ENCODE results near the gene SPTBN1.

Gene SPTBN1

DNA sequence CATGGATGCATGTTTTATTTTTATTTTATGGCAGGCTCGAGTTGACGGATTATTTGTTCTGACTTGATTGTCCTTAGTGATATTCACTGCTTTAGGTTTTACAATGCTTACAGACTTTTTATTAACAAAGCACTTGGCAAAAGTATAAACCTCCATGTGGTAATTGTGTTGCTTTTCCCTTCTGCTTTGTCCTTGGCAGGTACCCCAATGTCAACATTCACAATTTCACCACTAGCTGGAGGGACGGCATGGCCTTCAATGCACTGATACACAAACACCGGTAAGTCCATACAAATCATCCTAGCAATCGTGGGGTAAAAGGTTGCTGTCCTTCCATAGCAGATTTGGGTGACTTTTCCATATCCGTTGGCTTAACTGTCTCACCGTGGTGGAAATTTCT, 161.3 kb downstream of the SPTBN1 start:
- DNase-seq, result no peak

DNA sequence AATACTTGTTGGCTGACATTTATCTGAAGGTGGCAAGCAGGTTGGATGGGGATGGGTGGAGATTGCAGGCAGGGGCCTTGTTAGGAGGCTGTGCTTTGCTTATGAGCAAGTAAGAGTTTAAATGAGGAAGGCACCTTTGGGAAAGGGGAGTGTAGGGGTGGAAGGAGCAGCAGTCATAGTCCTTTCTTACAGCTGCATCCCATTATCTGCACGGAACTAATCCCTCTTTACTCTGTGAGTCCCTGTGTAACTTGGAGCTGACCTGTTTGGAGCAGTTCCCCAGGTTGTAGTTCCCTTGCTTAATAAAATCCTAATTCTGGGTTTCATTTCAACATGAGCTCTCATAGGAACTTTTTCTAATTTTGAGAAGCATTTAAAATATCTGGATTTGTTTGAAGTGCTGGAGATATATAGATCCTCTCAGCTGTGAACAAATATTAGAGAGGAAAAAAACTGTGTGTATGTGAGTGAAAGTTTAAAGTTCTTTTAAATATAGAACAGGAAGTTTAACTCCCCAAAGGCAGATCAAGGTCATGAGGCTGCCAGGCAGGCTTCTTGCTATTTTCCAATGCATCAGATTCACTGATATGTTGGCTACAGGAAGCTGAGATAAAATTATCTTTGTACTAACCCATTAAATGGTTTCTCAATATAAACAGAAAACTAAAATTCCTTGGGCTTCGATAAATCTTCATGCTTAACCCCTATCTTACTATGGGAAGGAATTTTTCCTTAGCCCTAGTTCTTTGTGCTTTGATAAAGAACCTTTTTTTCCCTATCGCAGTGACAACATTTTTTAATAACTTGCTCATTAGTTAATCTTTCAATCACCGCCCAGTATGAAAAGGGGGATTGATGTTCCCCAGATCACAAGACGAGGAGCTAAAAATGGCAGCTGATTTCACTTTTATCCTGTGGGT, 162.8 kb downstream of the SPTBN1 start:
- no peak for DNase-seq

DNA sequence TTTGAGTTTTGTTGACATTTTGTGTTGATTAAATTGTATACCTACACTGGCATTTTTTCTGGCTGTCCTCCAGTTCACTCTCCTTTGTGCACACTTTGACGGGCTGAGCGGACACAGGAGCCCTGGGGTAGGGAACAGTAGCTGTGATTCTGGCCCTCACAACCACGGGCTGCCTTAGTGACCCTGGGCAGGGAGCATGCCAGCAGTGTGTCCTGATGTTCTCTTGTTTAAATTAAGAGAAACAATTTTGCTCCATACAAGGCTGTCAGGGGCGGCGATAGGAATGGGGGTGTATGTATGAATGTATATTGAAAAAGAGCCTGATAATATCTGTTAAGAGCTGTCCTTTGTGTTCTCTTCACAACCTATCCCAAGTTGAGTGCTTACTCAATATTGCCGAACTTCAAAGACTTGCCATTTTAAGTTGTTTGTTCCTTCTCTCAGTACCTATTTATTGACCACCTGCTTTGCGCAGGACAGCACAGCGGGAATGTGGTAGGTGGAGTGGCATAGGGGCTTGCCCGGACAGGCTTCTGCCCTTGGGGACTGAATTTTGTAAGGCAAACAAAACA, 163.6 kb downstream of the SPTBN1 start:
- no peak for DNase-seq

DNA sequence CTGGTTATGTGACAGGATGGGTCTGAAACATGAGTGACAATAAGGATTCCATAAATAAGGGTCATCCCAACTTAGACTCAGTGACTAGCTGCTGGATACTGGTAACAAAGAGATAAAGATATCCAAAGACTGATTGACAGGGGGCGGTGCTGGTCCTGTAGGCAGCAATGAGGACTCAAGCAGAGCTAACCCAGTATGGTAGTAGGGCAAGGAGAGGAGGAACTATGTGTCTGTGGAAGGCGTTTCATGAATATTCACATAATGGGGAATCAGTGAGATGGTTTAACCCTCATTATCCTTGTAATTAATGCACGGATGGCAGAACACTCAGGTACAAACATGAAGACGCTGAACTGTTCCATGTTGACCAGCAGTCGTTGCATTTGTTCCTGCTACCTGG, 164.8 kb downstream of the SPTBN1 start:
- DNase-seq, result no peak

DNA sequence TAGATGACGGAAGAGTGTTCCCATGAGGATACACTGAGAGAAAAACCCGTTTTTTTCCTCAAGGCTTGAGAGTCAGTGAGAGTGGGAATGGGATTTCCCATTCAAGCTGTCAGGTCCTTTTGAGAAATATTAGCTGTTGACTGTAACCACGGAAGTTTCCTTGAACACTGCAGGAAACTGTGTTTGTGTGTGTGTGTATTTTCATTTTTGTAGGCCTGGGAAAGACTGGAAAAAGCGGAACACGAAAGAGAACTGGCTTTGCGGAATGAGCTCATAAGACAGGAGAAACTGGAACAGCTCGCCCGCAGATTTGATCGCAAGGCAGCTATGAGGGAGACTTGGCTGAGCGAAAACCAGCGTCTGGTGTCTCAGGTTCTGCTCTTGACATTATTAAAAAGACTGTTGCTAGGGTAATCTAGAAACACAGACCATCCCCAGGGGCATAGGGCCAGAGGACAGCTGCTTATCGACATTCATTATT, 168.5 kb downstream of the SPTBN1 start:
- DNase-seq, result no peak

DNA sequence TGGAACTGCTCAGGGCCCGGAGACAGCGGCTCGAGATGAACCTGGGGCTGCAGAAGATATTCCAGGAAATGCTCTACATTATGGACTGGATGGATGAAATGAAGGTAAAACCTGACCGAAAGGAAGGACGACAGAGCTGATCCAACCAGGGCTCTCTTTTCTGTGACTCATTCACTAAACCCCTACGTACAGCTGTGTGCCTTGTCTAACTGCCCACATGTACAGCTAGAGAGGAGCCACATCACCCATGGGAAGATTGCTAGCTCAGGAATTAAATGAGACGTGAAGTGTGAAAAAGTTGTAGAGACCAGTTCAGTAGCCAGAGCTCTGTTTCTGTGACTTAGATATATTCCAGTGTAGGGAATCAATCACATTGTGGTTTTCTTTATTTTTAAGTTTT, 170.0 kb downstream of the SPTBN1 start:
- DNase-seq, result no peak

DNA sequence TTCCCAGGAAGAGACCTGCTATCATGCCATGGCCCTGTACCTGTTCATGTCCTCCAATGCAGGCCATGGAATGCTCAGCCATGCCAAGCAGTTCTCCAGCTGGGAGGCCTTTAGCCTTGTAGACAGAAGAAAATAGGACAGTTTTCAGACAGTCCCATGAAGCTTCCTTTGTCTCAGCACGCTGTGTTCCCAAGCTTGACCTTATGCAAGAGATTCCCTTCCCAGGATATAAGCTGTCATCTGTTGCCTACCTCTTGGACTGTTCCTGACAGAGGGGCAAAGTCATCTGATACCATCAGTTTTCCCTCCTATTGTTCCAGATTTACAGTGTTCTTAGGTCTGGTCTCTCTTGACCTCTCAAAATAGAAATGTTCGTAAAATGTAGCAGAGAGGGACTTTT, 170.8 kb downstream of the SPTBN1 start:
- no peak for DNase-seq

DNA sequence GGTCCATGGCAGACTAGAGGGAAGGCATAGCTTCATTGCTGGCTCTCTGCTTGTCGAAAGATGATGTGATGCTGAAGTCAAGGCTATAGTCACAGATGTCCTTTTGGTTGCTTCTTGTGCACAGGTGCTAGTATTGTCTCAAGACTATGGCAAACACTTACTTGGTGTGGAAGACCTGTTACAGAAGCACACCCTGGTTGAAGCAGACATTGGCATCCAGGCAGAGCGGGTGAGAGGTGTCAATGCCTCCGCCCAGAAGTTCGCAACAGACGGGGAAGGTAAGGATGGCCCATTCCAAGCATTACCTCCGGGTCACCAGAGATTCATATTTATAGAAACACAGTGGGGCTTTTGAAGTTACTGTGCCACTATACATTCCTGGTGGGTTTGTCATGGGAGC, 171.8 kb downstream of the SPTBN1 start:
- no peak for DNase-seq

DNA sequence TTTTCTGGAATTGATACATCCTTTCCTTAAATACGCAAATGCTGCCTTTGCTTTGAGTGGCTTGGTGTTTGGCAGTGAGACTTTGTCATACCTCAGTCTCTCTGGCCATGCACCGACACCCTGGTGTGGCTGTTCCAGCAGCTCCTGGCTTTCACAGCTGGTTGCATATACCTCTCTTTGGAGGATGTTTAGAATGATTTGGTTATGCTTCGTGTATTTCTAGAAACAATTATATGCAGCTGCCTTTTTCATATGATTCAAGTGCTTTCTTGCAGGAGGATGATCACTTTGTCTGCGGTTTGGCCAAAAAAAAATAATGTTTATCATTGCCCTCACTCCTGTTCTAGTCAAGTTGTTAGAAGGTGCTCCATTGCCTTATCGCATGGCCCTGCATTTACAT, 172.3 kb downstream of the SPTBN1 start:
- DNase-seq, result no peak

DNA sequence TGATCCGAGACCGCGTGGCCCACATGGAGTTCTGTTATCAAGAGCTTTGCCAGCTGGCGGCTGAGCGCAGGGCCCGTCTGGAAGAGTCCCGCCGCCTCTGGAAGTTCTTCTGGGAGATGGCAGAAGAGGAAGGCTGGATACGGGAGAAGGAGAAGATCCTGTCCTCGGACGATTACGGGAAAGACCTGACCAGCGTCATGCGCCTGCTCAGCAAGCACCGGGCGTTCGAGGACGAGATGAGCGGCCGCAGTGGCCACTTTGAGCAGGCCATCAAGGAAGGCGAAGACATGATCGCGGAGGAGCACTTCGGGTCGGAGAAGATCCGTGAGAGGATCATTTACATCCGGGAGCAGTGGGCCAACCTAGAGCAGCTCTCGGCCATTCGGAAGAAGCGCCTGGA, 172.8 kb downstream of the SPTBN1 start:
- DNase-seq, result no peak

DNA sequence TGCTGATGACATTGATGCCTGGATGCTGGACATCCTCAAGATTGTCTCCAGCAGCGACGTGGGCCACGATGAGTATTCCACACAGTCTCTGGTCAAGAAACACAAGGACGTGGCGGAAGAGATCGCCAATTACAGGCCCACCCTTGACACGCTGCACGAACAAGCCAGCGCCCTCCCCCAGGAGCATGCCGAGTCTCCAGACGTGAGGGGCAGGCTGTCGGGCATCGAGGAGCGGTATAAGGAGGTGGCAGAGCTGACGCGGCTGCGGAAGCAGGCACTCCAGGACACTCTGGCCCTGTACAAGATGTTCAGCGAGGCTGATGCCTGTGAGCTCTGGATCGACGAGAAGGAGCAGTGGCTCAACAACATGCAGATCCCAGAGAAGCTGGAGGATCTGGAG, 173.3 kb downstream of the SPTBN1 start:
- DNase-seq, result no peak

DNA sequence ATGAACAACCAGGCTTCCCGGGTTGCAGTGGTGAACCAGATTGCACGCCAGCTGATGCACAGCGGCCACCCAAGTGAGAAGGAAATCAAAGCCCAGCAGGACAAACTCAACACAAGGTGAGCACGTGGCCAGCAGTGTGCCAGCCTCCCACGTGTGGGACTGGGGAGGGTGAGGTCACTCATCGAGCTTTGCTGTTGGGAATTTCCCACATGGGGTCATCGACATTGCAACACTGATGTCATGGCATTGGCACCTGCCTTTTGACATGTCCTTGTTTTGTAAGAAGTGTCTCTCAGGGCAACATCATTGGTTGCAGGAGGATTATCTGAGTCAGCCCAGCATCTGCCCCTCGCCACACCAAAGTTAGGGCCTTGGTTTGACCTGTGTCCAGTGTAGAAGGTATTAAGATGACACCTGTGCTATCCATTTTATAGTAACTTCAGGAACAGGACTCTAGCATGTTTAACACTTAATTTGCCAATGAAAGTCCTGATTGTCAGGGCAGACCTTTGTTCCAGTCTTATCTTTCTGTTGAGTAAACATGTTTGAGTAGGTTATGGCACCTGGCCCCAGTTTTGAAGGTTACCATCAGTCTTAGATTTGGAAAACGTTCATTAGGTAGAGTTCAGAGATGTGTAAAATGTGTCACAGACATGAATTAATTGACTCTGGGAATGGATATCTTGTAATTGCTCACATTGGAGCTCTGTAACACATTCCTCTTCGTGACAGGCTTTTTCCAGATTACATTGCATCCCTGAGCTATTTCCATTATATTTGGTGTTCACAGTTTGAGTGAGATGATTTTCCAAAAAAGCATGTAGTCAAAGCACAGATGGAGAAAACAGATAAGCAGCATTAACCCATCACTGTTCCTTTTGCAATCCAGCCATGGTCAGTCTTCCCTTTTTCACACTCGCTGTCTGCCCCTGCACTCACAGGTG, 174.1 kb downstream of the SPTBN1 start:
- no peak for DNase-seq

DNA sequence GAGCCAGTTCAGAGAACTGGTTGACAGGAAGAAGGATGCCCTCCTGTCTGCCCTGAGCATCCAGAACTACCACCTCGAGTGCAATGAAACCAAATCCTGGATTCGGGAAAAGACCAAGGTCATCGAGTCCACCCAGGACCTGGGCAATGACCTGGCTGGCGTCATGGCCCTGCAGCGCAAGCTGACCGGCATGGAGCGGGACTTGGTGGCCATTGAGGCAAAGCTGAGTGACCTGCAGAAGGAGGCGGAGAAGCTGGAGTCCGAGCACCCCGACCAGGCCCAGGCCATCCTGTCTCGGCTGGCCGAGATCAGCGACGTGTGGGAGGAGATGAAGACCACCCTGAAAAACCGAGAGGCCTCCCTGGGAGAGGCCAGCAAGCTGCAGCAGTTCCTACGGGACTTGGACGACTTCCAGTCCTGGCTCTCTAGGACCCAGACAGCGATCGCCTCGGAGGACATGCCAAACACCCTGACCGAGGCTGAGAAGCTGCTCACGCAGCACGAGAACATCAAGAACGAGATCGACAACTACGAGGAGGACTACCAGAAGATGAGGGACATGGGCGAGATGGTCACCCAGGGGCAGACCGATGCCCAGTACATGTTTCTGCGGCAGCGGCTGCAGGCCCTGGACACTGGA, 174.9 kb downstream of the SPTBN1 start:
- no peak for DNase-seq

DNA sequence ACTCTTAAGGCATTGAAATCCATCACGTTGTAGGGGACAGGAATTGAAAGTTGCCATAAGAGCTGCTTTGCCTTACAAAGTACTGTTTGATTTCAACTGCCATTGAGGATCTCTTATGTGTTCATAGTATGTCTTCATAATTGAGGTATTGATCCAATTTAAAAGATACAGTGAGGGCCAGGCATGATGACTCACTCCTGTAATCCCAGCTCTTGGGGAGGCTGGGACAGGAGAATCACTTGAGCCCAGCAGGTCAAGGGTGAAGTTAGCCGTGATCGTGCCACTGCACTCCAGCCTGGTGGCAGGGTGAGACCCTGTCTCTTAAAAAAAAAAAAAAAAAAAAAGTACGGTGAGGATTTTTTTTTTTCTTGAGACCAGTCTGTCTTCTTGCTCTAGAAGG, 175.6 kb downstream of the SPTBN1 start:
- DNase-seq, result no peak

DNA sequence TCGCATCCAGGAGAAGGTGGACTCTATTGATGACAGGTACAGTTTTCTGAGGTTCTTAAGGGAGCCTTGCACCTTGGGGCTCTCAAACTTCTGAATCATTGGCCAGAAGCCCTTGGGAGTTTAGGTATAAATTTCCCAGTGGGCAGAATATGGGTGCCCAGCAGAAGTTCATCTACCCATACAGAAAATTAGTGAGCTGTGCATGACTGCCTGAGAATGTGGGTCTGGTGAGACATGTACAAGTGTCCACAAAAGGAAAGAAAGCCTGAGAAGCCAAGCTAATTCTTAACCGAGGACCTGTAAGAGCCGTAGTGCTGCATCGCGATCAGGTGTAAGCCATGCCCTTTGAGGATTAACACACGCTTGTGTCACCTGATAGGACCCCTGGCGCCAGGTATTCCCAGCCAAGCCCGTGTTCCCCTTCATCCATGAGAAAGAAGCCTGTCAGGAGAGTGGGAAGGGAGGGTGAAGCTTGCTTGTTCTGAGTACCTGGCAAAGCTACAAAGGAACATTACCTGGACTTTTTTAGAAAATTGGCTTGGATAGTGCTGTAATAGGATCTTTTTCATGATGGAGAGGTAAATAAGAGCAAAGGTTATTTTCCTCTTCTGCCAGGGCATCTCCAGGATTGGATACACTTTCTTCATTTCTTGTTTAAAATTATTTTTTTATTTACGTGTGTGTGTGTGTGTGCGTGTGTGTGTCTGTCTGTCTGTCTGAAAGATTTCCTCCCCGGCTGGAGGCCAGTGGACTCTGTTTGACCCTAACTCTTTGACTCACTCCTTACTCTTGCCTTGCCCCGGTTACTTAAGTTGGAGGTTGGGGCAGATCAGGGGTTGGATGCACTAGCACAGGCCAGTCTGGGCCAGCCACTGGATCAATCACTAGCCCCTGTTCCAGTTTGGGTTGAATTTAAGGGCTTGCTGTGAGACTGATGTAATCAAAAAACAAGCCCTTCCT, 176.9 kb downstream of the SPTBN1 start:
- no peak for DNase-seq

DNA sequence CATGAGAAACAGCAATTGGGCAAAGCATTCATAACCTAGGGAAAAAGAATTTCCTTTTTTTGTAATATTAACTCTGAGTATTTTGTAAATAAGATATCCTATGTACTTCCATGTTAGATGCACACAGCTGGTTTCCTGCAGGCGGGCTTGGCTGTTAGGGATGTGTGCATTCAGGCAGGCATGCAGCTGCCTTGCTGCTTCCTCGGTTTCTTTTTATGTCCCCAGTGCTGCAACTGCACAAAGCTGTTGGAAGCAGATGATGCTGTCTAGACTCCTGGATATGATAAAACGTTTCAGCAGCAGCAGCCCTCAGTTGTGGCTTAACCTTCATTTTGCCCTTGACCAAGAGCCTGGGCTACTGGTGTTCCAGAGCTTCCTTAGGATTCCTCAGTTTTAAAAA, 177.9 kb downstream of the SPTBN1 start:
- no peak for DNase-seq

DNA sequence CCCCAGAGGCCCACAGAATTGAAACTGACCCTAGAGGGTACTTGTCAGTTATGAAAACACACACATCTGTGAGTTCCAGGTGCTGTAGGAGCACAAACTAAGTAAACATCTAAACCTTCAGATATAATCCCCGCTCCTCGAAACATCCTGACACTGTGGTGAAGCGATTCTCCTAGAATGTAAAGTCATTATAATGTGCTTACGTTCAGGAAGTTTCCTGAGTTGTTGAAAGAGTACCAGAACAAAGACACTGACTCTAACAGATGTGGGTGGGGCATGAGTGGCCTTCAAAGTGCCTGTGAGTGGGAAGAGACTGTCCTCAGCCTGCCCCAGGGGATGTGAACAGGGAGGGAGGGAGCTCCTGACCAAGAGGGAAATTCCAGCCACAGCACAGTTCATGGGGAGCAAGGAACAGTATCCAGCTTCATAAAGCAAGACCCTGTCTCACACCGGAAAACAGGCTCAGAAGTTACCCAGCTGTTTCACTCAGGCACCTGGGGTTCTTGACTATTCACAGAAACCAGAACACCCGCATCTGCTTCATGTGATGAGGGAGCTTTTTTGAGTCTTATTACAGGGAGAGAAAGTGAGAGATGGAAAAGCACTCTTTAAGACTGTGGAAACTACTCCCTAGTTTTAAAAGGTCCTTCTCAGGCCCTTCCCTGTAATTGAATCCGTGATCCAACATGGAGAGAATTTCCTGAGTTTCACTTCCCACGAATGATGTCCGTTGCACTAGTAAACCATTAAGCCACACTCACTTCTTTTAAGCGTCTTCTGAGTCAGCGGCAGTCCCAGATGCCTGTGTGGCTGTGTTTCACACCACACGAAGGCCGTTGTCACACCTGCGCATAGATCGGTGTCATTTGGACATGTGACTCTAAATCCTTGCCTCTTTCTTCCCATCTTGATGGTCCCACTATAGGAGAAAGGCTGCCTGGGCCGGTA, 178.7 kb downstream of the SPTBN1 start:
- DNase-seq, result no peak

DNA sequence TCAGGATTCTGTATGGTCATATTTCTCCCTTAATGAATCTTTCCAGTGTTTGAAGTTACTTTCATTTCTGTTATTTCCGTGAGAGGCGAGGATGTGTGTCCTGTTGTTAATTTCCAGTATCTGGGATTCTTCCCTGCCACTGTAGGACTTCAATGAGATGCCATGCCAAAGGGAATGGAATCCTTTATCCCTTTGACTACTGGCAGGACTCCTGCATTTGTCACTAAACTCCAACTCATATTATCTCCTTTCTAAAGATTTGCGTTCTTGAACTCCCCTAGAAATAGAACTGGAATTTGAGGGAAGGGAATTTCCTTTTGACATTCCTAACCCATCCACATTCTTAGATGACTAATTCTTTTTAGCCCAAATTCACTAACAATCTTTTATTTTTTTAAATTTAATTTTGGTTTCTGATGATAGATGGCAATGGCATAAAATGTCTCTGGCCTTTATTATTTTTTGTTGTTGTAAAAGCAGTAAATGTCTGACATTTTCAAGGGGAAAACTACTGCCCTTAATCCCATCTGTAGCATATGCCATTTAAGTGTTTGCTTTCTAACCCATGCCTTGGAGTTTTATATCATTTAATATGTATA, 179.5 kb downstream of the SPTBN1 start:
- DNase-seq, result no peak

DNA sequence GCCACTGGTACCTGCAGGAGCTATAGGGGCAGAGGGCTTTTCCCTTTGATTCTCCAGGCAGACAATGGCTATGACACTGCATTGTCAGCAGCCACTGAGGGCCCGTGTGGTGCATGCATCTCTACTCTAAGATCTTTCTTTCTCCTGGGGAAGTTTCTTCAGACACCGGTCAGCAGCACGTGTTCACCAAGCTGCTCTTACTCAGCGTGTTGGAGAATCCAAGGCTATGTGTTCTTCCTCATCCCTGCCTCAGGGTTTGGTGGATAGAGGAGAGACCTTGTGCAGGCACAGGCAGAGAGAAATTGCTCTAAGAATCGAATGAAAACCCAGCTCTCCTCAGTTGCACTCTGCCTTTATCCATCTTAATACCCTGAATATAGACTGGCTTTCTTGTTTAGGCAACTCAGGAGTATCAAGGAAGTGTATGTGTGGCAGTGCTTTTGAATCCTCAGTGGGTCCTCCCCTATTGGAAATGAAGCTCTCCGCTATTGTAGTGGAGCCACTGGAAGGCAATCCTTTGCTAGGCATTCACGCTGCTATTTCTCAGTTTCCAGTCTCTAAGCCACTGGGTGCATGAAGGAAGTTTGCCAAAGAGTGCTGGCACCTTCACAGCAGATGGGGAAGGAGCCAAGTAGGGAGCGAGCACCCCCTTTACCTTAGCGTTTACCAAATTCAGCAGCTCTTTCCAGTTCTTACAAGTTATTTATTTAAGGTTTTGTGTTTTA, 180.4 kb downstream of the SPTBN1 start:
- no peak for DNase-seq
